GM21528 (cell line): ENCODE results near the gene TMEM179.

Source experiments
- ATAC-seq: cut with Tn5 transposase; IDR thresholded peaks from one replicate; pipeline ENCODE4 v1.9.1; 2021; ENCODE audit warnings: mild to moderate bottlenecking, moderate library complexity; ENCODE audit not compliant: unreplicated experiment, low FRiP score

The TMEM179 gene

GRCh38 chr14:104559028-104559803 is 45.4 kb downstream of the TMEM179 start:
- no peak for ATAC-seq

GRCh38 chr14:104558231-104559027 is 46.1 kb downstream of the TMEM179 start:
- ATAC-seq, result no peak

- no peak for ATAC-seq
Observed at GRCh38 chr14:104557766-104558165, 46.8 kb downstream of the TMEM179 start.

GRCh38 chr14:104557086-104557485 is 47.5 kb downstream of the TMEM179 start:
- no peak for ATAC-seq

GRCh38 chr14:104556256-104557021 is 48.1 kb downstream of the TMEM179 start:
- ATAC-seq, result no peak

- ATAC-seq, result no peak
Observed at GRCh38 chr14:104555430-104556255, 48.9 kb downstream of the TMEM179 start.

- no peak for ATAC-seq
Observed at GRCh38 chr14:104554608-104555429, 49.8 kb downstream of the TMEM179 start.

GRCh38 chr14:104554088-104554607 is 50.4 kb downstream of the TMEM179 start:
- no peak for ATAC-seq

GRCh38 chr14:104553166-104554087 is 51.1 kb downstream of the TMEM179 start:
- ATAC-seq, result no peak

- ATAC-seq, result no peak
Observed at GRCh38 chr14:104552738-104553125, 51.8 kb downstream of the TMEM179 start.

GRCh38 chr14:104551851-104552737 is 52.5 kb downstream of the TMEM179 start:
- no peak for ATAC-seq

- ATAC-seq, result no peak
Observed at GRCh38 chr14:104550861-104551728, 53.5 kb downstream of the TMEM179 start.

- no peak for ATAC-seq
Observed at GRCh38 chr14:104550340-104550860, 54.2 kb downstream of the TMEM179 start.

- ATAC-seq, result no peak
Observed at GRCh38 chr14:104549536-104550339, 54.8 kb downstream of the TMEM179 start.
